Measurements from ENCODE around the gene TMEM132D.
"Not testable (repeated sequence)": the region's sequence is repeated elsewhere in the genome, so short reads cannot be mapped to it uniquely, and the experiment has no call there.

TMEM132D gene

DNA sequence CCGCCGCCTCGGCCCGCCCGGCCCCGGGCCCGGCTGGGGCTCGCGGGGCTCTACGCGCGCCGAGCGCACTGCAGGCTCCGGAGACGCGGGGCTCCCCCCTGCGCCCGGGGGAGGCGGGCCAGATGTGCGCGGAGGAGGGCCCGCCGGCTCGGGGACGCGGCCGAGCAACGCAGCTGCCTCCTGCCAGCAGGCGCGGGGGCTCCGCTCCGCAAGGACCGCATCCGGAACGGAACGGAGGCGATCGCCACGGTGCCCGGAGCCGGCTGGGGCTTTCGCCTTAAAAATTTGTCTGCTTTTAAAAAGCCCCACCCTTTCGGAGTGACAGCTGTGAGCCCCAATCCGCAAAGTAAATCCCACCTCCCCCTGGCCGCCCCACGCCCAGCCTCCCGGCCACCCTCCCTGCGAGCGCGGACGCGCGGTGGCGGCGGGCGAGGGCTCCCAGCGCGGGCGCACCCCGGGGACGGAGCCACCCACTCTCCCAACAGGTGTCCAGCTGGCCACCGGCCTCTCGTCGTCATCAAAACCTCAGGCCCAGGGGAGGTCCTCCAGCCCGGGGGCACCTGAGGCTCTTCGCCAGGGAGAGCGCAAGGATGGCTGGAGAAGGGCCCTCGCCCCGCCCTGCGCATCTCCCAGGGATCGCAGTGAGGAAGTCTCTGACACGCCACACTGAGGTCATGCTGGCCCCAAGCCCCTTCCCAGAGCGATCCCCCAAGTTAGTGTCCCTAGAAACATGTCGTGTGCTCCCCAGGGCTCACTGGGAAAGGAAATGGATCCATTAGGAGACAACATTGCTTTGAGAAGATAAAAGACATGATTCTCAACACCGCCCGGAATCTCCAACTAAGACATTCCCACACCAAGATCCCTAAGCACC is at the start of gene TMEM132D:
Gene TMEM132D (minus strand): TSS at position 70 of the 874 bp plus-strand sequence.
- no peak for DNase-seq (ENCODE audit: low read depth in 2 of 2)

DNA sequence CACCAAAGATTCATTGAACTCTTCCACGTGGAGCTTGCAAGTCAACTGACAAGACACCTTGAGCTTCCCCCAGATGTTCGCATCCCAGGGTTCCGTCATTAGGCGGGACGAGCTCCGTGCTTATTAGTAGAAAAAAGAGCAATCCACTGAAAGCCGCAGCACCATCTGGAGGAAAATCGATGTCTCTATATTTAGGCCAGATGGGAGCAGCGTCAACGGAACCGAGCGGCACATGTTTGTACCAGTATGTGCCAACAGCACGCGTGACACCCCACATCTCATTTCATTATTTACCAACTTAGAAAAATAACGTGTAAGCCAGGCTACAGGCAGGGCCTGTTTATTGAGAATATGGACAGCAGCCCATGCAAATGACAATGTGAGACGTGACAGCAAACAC is 45.8 kb upstream of the TMEM132D start:
- no peak for DNase-seq (ENCODE audit: low read depth in 2 of 2)

DNA sequence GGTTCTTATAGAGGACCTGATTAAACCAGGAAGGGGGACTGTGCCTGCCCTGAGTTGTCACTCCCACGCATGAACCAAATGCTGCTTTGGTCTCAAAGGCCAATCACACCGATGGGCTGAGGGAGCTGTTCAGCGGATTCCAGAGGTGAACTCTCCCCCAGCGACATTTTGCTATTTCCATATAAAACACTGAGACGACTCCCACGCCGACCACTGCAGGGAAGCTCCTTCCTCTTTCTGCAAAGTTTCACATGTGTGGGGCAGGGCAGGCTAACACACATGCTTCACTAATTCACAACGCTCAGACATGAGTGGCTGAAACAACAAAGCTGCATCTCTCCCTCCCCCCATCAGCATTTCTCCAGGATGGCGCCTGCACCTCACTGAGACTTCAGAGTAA is 37.8 kb upstream of the TMEM132D start:
- DNase-seq (ENCODE audit: low read depth in 2 of 2), result no peak

DNA sequence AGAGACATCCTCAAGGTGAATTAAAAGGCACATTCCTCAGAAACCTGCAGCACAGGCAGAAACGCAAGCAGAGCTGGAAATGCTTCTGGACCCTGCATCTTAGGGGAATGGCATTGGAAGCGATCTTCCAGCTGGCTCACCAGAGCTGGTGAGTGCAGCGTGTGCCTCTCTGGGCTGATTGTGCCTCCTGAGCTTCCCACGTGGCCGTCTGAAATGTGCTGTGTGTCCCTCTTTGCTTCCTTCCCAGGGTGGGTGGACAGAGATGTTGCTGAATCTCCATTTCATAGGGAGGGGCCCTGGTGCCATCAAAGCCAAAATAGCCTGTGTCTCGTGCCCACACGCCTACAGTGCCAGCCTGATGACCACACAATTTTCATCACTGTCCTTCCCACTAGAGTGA is 34.3 kb upstream of the TMEM132D start:
- DNase-seq (ENCODE audit: low read depth in 2 of 2), result no peak

DNA sequence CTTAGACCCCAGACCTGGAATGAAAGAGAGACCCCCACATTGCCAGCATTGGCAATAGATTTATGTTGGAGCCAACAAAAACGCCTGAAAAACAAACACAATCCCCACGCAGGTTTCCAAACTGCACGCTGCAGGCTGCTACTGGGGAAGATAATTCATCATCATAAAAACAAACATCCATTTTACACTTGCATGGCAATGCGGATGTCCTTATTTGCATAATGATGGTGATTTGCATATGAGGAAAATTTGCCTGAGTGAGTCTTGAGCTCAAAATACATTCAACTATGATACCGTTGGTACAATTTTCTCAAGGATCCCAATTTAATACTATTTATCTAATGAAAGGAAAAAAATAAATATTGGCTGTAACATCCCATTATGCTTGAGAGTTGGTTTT is 33.6 kb upstream of the TMEM132D start:
- DNase-seq (ENCODE audit: low read depth in 2 of 2), result no peak

DNA sequence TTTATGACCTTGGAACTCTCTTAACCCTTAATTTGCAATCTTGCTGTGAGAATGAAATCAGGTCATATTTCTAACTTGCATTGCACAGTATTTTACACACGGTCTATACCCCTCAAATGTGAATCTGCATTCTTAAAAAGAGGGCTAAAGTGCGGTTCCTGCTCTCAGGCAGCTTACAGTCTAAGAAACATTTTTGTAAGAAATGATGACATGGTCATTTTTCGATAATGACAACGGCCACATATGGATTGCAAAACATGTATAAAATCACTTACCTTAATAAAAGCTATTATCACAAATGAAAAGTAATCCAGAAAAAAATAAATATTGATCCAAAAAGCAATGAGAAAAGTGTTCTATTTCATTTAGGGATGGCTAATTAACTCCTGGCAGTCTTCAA is 24.8 kb upstream of the TMEM132D start:
- no peak for DNase-seq (ENCODE audit: low read depth in 2 of 2)

DNA sequence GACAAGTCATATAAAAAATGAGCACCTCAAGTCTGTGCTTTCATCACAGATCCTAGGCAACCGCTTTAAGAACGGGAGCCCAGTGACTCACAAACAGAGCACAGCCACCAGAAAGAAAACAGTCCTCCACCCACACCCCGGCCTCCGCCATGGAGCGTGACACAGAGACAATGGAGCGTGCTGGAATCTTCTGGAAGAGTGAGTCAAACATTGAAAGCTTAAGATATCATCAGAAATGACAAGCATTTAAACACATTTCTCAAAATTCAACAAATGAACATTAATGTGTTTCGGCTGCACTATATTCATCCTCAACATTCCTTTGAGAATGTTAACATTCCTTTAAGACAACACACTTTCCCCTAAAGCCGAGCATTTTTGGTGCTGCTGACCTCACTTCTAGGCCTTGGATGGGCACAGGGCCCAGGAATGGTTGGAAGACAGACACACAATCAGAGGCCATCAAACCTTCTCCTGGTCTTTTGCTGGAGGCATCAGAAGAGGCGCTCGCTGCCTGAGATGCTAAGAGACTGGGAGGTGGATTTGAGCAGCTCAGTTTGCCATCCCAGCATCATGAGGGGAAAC is 23.6 kb upstream of the TMEM132D start:
- no peak for DNase-seq (ENCODE audit: low read depth in 2 of 2)

DNA sequence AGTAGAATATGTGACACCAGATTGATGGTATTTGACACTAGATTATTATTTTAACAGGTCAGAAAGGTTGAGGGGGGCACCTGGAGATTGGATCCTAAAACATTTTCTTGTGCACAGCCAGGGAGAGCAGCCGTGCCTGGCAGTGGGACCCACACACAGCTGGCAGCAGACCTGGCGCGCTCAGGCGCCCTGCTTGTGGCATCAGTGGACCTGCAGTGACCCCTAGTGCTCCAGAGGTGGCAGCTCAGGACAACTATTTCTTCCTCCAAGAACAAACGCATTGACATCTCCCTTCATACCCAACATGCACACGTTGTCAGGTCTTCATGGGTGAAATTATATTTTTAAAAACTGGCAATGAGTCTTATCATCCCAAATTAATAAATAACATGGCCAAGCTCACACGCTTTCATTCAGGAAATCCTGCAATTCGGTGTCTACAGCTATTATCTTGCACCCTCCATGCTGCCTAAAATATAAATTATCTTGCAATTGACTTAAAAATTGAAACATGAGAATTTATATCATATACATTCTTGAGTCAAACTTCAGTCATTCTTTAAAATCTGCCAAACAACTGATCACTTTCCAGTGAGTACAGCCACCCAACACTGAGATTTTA is 7.7 kb upstream of the TMEM132D start:
- no peak for DNase-seq (ENCODE audit: low read depth in 2 of 2)

DNA sequence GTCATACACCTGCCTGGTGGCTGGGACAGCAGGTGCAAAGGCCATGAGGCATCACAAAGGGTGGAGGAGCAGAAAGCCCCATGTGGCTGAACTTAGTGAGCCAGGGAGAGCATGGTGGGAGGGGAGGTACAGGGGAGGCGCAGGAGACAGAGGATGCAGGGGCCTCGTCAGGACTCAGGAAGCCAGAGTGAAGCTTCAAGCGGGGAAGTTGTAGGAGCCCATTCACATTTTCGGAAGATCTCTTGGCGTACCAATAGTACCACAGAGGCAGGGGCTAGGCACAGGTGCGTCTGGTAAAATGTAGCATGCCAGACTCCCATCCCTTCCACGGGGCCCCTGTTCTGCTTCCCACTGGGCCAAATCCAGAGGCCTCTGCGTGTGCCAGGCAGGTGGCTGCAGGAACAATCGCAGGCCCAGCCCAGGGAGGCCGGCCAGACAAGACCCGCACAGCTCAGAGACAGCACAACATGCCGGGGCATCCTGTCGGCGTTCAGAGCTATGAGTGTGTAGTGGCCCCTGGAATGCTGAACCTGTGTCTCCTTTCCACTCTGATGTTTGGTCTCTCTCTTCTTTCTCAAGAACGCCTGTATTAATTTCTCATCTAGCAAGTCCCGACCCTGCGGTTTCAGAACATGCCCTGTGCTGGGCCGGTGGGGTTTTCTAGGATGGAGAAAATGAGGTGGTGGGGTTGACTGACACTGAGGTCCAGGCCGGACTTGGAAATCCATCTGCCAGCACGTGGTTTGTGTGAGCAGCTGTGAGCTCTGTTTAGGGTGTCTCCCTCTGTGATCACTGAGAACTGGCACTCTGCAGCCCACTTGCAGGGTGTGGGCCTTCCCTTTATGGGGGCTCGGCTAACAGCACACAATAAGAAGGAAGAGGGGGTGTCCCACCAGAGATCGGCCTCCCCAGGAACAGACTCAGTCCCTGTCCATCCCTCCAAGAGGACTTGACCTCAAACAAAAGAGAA is 5.5 kb upstream of the TMEM132D start:
- DNase-seq (ENCODE audit: low read depth in 2 of 2), result no peak

DNA sequence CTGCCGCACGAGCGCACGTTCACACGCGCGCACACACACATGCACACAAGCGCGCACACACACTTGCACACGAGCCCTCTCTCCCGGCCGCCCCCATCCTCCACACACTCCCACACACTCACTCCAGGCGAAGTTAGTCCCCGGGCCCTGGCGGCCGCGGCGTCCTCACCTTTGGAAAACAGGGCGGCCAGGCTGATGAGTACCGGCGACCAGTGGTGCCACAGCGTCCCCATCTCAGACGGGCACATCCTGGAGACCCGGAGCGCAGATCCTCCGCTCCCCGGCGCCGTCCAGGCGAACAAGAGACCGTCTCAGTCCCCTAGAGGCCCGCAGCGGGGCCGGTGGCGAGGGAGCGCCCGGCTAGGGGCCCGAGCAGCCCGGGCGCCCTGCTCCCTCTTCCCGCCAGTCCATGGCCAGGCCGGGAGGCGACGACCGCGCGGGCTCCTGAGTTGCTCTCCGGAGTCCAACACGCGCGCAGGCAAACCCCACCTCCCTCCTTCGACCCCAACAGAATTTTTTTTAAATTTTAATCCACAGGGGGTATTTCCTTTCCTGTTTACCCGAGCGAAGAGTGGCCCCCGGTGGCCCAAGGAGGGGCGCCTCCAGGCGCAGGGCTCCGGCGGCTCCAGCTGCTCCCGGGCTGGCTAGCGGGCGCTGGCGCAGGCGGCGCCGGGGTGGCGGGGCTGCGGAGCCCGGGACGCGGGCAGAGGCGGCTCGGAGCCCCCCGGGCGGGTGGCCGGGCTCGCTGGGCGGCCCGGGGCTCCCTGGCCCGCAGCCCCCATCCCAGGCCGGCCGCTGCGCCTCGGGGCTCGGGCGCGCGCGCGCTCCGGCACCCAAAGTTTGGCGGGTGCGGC is 506 bp downstream of the TMEM132D start:
- no peak for DNase-seq (ENCODE audit: low read depth in 2 of 2)

DNA sequence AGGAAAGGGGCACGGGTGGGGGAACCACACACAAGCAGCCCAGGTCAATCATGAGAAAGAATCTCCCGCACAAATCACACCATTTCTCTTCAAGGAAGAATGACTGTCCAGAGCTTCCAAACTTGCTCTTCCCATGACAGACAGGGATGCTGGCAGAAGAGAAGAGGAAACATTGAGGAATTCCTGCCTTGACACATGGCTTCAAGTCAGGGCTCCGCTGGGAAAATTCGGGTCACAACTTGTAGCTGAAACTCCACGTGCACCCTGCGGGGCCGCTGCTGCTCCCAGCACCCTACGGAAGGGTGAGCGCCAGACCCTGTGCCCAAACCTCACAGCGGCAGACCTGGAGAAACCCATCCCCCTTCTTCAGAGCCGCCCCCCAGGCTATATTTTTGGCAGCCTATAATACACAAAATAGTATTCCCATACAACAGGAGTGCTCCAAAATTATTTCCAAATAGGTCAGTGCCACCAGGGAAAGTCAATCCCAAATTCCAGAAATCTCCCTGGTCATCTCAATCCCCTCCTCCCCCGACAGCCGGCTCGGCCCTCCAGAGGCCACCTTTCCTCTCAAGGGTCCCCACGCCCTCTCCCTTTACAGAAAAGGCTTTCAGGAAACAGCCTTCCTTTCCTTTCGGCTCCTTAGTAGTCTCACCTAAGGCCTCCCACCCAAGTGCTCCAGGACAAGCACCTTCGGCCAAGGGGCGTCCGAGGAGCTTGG is 1.3 kb downstream of the TMEM132D start:
- no peak for DNase-seq (ENCODE audit: low read depth in 2 of 2)

DNA sequence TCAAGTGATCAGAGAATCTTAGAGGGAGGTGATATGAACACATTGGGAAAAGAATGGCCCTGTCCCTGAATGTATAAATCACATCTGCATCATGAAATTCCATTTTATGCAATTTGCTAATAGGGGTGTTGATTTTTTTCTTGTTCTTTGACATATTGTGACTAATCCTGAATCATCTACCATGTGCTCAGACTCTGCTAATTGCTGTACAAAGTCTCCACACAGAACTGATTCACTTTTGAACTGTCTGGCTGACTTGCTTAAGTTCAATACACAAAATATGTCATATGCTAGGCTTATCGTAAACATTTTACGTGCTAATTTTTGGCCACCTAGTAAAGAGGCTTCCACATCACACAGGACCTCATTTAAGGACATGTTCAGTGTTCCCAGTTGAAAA is 2.6 kb downstream of the TMEM132D start:
- DNase-seq (ENCODE audit: low read depth in 2 of 2), result no peak

DNA sequence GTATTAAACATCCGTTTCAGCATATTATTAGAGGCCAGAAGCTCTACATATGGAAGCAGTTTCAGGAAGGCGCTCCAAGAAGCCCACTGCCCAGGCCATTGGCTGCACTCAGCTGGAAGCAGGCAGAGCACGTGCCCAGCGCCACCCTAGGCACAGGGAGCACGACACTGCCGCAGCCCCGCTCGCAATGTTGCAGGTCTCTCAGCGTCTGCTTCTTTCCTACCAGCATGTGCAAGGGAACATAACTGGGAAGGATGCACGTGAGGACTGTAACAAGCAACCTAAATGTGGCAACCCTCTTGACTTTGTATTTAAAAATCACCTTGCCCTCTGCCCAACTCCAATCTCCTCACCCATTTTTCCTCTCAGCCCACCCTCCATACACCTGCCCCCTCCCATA is 3.5 kb downstream of the TMEM132D start:
- no peak for DNase-seq (ENCODE audit: low read depth in 2 of 2)

DNA sequence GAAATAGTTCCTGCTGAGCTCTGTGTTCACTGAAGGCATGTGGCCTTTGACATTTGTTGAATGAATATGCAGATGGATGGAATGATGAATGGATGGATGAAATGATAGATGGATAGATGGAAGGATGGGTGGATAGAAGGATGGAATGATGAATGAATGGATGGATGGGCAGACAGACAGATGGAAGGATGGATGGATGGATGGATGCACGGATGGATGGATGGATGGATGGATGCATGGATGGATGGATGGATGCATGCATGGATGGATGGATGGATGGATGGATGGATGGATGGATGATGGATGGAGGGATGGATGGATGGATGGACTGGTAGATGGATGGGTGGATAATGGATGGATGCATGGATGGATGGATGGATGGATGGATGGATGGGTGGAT is 4.8 kb downstream of the TMEM132D start:
- DNase-seq (ENCODE audit: low read depth in 2 of 2), result not testable (repeated sequence)

DNA sequence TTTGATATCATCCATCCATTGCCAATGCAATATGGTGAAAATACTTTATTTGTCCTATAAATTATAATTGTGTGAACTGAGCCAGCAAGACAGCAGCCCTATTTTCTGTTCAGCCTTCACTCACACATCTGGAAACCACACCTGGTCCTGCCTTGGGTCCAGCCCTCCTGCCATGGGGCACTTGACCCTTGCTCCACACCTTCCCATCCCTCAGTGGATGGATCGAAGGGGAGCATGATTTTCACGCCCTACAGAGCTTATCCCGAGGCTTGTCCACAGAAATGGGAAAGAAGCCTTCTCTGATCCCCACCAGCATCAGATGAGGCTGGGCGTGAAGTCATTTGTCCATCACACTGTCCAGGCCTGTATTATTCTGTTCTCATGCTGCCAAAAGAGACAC is 10.1 kb downstream of the TMEM132D start:
- DNase-seq (ENCODE audit: low read depth in 2 of 2), result no peak

DNA sequence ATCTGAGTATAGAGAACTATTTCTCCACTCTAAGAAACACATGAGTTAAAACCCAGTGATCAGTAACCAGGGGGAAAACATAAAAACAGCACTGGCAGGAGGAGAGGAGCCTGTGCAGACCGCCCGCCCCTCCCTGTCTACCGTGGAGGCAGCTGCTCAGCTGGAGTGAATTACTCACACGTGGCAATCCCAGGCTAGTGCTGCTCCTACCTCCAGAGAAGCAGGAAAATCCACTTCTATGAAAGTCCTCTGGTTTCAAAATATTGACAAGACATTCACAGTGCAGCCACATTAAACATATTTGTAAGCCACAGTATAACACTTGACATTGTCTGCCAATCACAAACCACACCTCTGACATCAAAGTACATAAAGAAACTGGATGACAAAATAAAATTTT is 16.7 kb downstream of the TMEM132D start:
- no peak for DNase-seq (ENCODE audit: low read depth in 2 of 2)

DNA sequence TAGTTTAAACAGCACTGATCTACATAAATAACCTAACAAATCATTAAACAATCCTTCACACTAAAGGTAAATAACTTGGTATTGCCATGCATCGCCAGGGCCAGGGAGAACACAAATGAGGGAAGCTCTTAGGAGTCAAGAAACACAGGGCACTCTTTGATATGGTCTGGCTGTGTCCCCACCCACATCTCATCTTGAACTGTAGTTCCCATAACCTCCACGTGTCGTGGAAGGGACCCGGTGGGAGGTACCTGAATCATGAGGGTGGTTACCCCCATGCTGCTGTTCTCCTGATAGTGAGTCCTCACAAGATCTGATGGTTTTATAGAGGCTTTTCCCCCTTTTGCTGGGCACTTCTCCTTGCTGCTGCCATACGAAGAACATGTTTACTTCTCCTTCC is 17.3 kb downstream of the TMEM132D start:
- no peak for DNase-seq (ENCODE audit: low read depth in 2 of 2)

DNA sequence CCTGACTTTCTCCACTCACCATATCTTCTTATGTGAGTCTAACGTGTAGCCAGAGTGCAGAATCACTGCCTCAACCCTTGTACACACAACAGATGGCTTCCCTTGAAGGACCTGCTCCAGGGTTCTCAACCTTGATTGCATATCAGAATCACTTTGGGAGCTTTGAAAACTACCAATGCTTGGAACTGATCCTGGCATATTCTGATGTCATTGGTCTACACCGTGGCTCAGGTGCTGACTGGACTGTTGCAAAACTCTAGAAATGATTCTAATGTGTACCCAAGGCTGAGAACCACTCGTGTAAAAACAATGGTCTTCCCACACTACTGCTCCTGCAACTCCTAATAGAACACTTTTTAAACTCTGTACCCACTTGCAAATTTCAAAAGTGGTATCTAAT is 18.5 kb downstream of the TMEM132D start:
- DNase-seq (ENCODE audit: low read depth in 2 of 2), result no peak

DNA sequence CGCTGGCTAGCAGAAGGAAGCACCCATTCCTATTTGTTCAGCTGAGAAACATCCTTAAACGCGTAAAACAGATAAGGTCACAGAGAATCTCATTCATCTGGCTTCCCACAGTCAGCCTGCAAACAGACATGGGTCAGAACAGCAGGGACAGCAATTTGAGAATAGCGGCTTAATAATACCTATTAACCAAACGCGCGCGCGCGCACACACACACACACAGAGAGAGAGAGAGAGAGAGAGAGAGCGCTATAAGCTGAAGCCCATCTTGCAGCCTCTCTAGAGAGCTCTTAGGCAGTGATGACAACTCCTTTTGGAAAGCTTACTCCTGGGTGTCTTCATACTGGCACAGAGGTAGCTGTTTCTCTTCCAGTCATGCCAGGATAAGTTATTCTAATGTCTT is 26.4 kb downstream of the TMEM132D start:
- no peak for DNase-seq (ENCODE audit: low read depth in 2 of 2)

DNA sequence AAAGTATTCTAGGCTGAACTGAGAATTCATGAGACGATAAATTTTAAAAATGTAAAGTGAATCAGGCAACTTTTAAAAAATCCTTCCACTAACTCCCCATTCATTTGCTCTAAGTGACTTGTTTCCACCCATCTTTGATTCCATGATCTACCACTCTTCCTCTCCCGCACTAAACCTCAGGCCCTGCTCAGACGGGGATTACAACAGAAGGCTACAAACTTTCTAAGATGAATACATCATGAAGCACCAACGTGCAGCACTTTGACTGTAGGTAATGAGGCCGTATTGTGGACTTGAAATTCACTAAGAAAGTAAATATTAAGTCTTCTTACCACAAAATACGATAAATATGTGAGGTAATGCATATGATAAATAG is 30.0 kb downstream of the TMEM132D start:
- DNase-seq (ENCODE audit: low read depth in 2 of 2), result no peak
